GM12878 (cell line): ENCODE measurements around the gene NEK10. TPM values are rescaled to one million over a fixed set of nuclear protein-coding genes. Genes with fewer than 3 reads are reported as not detected.

ENCODE experiments used
- ATAC-seq: fragments of 200-7000 bp; cut with Tn5 transposase; 3 replicates; pipeline ENCODE4 v1.9.1; 2020; ENCODE audit warnings: mild to moderate bottlenecking, moderate library complexity
- BruUV-seq: library from RNA; stranded (reverse); fragments of 400-500 nt; replicated peaks from 2 replicates; lab custom pipeline; 2021; lab: Mats Ljungman, UMichigan
- CTCF ChIA-PET: fragments of 300-600 bp; sonication (Branson Sonifier 250); formaldehyde crosslinking; extraction: SDS; loops from one replicate; lab custom pipeline; 2021; ENCODE audit warnings: inconsistent platforms; lab: Yijun Ruan, JAX
- POLR2A ChIA-PET: fragments of 350-600 bp; formaldehyde crosslinking; extraction: SDS; loops from one replicate; lab custom pipeline; 2021; ENCODE audit warnings: inconsistent platforms; lab: Charles Lee
- RAD21 ChIA-PET: fragments of 300-600 bp; sonication (Branson Sonifier 250); formaldehyde crosslinking; loops from one replicate; lab custom pipeline; 2023; ENCODE audit warnings: antibody characterized with exemption; ENCODE audit not compliant: unreplicated experiment; lab: Charles Lee
- SMC1A ChIA-PET: fragments of 300-600 bp; sonication (Branson Sonifier 250); formaldehyde crosslinking; loops from one replicate; lab custom pipeline; 2023; ENCODE audit not compliant: unreplicated experiment, uncharacterized antibody; lab: Charles Lee
- DNase-seq: peaks from one replicate; pipeline ENCODE4 v3.0.0-alpha.2; 2011; ENCODE audit warnings: low read depth, low spot score
- FAIRE-seq: peaks from 3 replicates; lab custom pipeline; 2011; peaks lifted over from hg19 to GRCh38; lab: Jason Lieb, UNC
- H2AFZ ChIP-seq: 2 replicates; pipeline ENCODE4 v1.6.0; 2011; ENCODE audit warnings: low read depth, low read length, control low read depth; ENCODE audit not compliant: control insufficient read depth
- H3K27ac ChIP-seq: 2 replicates; pipeline ENCODE4 v1.5.1; 2011; ENCODE audit warnings: control low read depth; ENCODE audit not compliant: control insufficient read depth, insufficient read depth
- H3K27me3 ChIP-seq, 2 experiments: replicated peaks in 1 of 2; 2 replicates each; pipeline versions ENCODE4 v1.6.0 to v1.6.1; 2011; ENCODE audit warnings: low read length in 1 of 2; ENCODE audit not compliant: control insufficient read depth in 2 of 2, insufficient read depth in 2 of 2
- H3K36me3 ChIP-seq, 2 experiments: 2 replicates each; pipeline ENCODE4 v1.5.1; 2011; ENCODE audit warnings: low read length in 1 of 2; ENCODE audit not compliant: control insufficient read depth in 2 of 2, insufficient read depth in 2 of 2
- H3K4me1 ChIP-seq: 2 replicates; pipeline ENCODE4 v1.6.1; 2011; ENCODE audit warnings: mild to moderate bottlenecking, low read length, moderate library complexity, mixed read lengths; ENCODE audit not compliant: control insufficient read depth, insufficient read depth
- H3K4me2 ChIP-seq: 2 replicates; pipeline ENCODE4 v1.6.0; 2011; ENCODE audit warnings: control low read depth; ENCODE audit not compliant: control insufficient read depth, insufficient read depth
- H3K4me3 ChIP-seq: fragments of 200-600 bp; sonication (generic); 2 replicates; pipeline ENCODE4 v1.5.1; 2016
- H3K79me2 ChIP-seq: 2 replicates; pipeline ENCODE4 v1.6.0; 2011; ENCODE audit warnings: low read length; ENCODE audit not compliant: control insufficient read depth, insufficient read depth
- H3K9ac ChIP-seq: 2 replicates; pipeline ENCODE4 v1.8.0; 2011; ENCODE audit warnings: low read length, control low read depth, mixed read lengths; ENCODE audit not compliant: control insufficient read depth, insufficient read depth
- H3K9me3 ChIP-seq: replicated peaks from 3 replicates; pipeline ENCODE4 v1.5.1; 2011; ENCODE audit warnings: mild to moderate bottlenecking, low read length; ENCODE audit not compliant: control insufficient read depth, insufficient read depth
- H4K20me1 ChIP-seq: 2 replicates; pipeline ENCODE4 v1.6.0; 2011; ENCODE audit not compliant: control insufficient read depth, insufficient read depth
- ASH2L ChIP-seq: fragments of 300-600, 200-600 bp; sonication (generic); IDR thresholded peaks from 2 replicates; pipeline ENCODE4 v1.6.1; 2017; ENCODE audit warnings: low read depth, mild to moderate bottlenecking, borderline replicate concordance
- BCL11A ChIP-seq: IDR thresholded peaks from 2 replicates; pipeline ENCODE4 v1.6.1; 2011; ENCODE audit warnings: low read depth, low read length
- JUND ChIP-seq: IDR thresholded peaks from 2 replicates; pipeline ENCODE4 v1.6.1; 2012; ENCODE audit warnings: low read depth, mild to moderate bottlenecking, low read length, improper control_type of control experiment, moderate library complexity
- PBX3 ChIP-seq: IDR thresholded peaks from 2 replicates; pipeline ENCODE4 v1.6.1; 2011; ENCODE audit warnings: mild to moderate bottlenecking, low read depth, low read length, moderate library complexity; ENCODE audit not compliant: insufficient replicate concordance
- POLR2AphosphoS5 ChIP-seq: IDR thresholded peaks from 2 replicates; pipeline ENCODE4 v1.6.1; 2011; ENCODE audit warnings: mild to moderate bottlenecking, low read length, inconsistent platforms
- TCF3 ChIP-seq: IDR thresholded peaks from 2 replicates; pipeline ENCODE4 v1.6.1; 2012; ENCODE audit warnings: low read depth, mild to moderate bottlenecking, low read length, borderline replicate concordance; ENCODE audit not compliant: insufficient read depth
- ZBED1 ChIP-seq: IDR thresholded peaks from 2 replicates; pipeline ENCODE4 v1.6.1; 2016; ENCODE audit warnings: borderline replicate concordance
- WGBS: methylation state at CpG from one replicate; pipeline ENCODE4 v1.1.6; 2016; ENCODE audit warnings: low lambda C conversion rate; ENCODE audit not compliant: insufficient replicate concordance, insufficient coverage; ENCODE audit errors: missing lambda C conversion rate; 5-methylcytosine and 5-hydroxymethylcytosine counted together
- in situ Hi-C: fragments of 300-500 bp; cut with MboI; formaldehyde crosslinking; loops from 9 replicates; pipeline ENCODE4 v1.14.3; 2018; ENCODE audit warnings: mixed read lengths
- intact Hi-C: fragments of 100-400 bp; cut with micrococcal nuclease; formaldehyde crosslinking; loops from one replicate; pipeline ENCODE4 v1.14.2; 2022; ENCODE audit not compliant: unreplicated experiment
- polyA plus RNA-seq, 11 experiments: library from polyadenylated mRNA; depleted of rRNA in 4 of 11; unstranded in 6 of 11; stranded (reverse) in 5 of 11; fragments of >200 nt; fragmentation: Nextera tagmentation in 4 of 11; fragmentation: Illumina TruSeq in 1 of 11; extraction: Ambion mirVana in 4 of 11; extraction: Trizol in 1 of 11; gene quantifications; 1 replicate in 1 of 11; 2 replicates in 10 of 11; pipeline versions ENCODE4 v1.2.1 to v1.2.3, GENCODE V29; 2011 to 2016; ENCODE audit warnings: inconsistent platforms in 2 of 11, missing spikeins in 2 of 11, low read depth in 1 of 11
- total RNA-seq, 4 experiments: library from RNA; depleted of rRNA in 3 of 4; stranded (reverse); fragments of >200 nt in 3 of 4; fragmentation: Illumina TruSeq in 1 of 4; extraction: Trizol in 1 of 4; gene quantifications; 2 replicates each; pipeline versions ENCODE4 v1.2.1 to v1.2.3, GENCODE V29; 2013 to 2021
- TF ChIP-seq, protein P1 (sequence below), 3 experiments: IDR thresholded peaks in 2 of 3; conservative IDR thresholded peaks in 1 of 3; 2 replicates each; pipeline ENCODE4 v1.5.1; 2011; ENCODE audit warnings: low read depth in 3 of 3, low read length in 3 of 3, mild to moderate bottlenecking in 3 of 3, control low read depth in 2 of 3, moderate library complexity in 2 of 3, inconsistent platforms in 1 of 3, mixed read lengths in 1 of 3; ENCODE audit not compliant: control insufficient read depth in 2 of 3, insufficient read depth in 1 of 3; ENCODE audit errors: extremely low read depth in 1 of 3

Gene NEK10
- total and polyA plus RNA-seq, 10 of the 15 experiments (the other 5 are each of a cell fraction or from before 2014, with no cell fraction given): 0.06 to 0.40 (median 0.16) TPM; not detected in 2

- BruUV-seq: no TSS peak
- TF ChIP-seq, protein P1, sequence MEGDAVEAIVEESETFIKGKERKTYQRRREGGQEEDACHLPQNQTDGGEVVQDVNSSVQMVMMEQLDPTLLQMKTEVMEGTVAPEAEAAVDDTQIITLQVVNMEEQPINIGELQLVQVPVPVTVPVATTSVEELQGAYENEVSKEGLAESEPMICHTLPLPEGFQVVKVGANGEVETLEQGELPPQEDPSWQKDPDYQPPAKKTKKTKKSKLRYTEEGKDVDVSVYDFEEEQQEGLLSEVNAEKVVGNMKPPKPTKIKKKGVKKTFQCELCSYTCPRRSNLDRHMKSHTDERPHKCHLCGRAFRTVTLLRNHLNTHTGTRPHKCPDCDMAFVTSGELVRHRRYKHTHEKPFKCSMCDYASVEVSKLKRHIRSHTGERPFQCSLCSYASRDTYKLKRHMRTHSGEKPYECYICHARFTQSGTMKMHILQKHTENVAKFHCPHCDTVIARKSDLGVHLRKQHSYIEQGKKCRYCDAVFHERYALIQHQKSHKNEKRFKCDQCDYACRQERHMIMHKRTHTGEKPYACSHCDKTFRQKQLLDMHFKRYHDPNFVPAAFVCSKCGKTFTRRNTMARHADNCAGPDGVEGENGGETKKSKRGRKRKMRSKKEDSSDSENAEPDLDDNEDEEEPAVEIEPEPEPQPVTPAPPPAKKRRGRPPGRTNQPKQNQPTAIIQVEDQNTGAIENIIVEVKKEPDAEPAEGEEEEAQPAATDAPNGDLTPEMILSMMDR (IDR thresholded peaks at IDR 0.05 in 2 of 3, conservative IDR thresholded peaks at IDR 0.05 in 1 of 3; ENCODE audit: control insufficient read depth in 2 of 3, extremely low read depth in 1 of 3, insufficient read depth in 1 of 3, low read depth in 3 of 3, low read length in 3 of 3): no peak
- TF ChIP-seq PBX3 (no peak), JUND (no peak), ZBED1 (no peak), ASH2L (no peak), BCL11A (no peak), POLR2AphosphoS5 (no peak), TCF3 (no peak)
- Histone ChIP-seq H4K20me1 (no peaks in the 10 kb centered on the region), H2AFZ (no peak overlapping the region), H3K27ac (no peak overlapping the region), H3K79me2 (no peaks in the 10 kb centered on the region), H3K27me3 (no peaks in the 10 kb centered on the region), H3K4me1 (no peaks in the 10 kb centered on the region), H3K9me3 (no peaks in the 10 kb centered on the region), H3K9ac (no peak overlapping the region), H3K36me3 (no peaks in the 10 kb centered on the region), H3K4me2 (no peak overlapping the region), H3K4me3 (no peak overlapping the region)
- POLR2A ChIA-PET: no interaction called here
- in situ Hi-C loops (no loop called here), intact Hi-C loops (no loop called here)
- WGBS: 83% methylated on average over 3 of the region's 3 CpGs
- RAD21 ChIA-PET: no interaction called here
- FAIRE-seq (no peak), DNase-seq (no peak), ATAC-seq (no peak)
- SMC1A ChIA-PET: interaction anchor here (1.1 to 1.3 kb wide), 2 partner anchors 8 to 15 kb away, joined by 3 to 4 read pairs; no protein-coding TSS in a partner anchor
- CTCF ChIA-PET: no interaction called here
Observed at GRCh38 chr3:27074914-27075313, 294.3 kb downstream of the NEK10 start.
